Natural killer cell (primary cell): ENCODE data around the gene PSMD11. TPM values are rescaled to one million over a fixed set of nuclear protein-coding genes. Genes with fewer than 3 reads are reported as not detected.

ENCODE experiments used
- ATAC-seq, 3 donors: fragments of 150-1000 bp in 2 of 3; fragments of 200-7000 bp in 1 of 3; cut with Tn5 transposase; 1 replicate in 1 of 3; 2 replicates in 2 of 3; pipeline ENCODE4 v1.10.0; 2021; ENCODE audit warnings: mild to moderate bottlenecking in 2 of 3, moderate library complexity in 2 of 3
- DNase-seq, 2 donors: peaks; one replicate each; pipeline versions ENCODE4 v3.0.0 to v3.0.0-alpha.2; 2013 to 2021; ENCODE audit warnings: mixed read lengths in 1 of 2
- H3K27ac ChIP-seq: one replicate; pipeline ENCODE4 v1.5.1; 2013; ENCODE audit warnings: mild to moderate bottlenecking, low read length
- H3K27me3 ChIP-seq: one replicate; pipeline ENCODE4 v1.6.1; 2013; ENCODE audit warnings: low read length; ENCODE audit not compliant: control insufficient read depth, insufficient read depth
- H3K36me3 ChIP-seq: one replicate; pipeline ENCODE4 v1.6.1; 2013; ENCODE audit warnings: low read length; ENCODE audit not compliant: control insufficient read depth, insufficient read depth
- H3K4me1 ChIP-seq: one replicate; pipeline ENCODE4 v1.6.1; 2013; ENCODE audit warnings: low read length; ENCODE audit not compliant: control insufficient read depth, insufficient read depth
- H3K4me3 ChIP-seq: one replicate; pipeline ENCODE4 v1.5.1; 2013; ENCODE audit warnings: low read length
- H3K9me3 ChIP-seq: one replicate; pipeline ENCODE4 v1.6.1; 2013; ENCODE audit warnings: low read length; ENCODE audit not compliant: control insufficient read depth, insufficient read depth
- H3K27ac Mint-ChIP-seq, 2 donors: one replicate each; pipeline ENCODE4 v1.8.0; 2022; ENCODE audit warnings: mild to moderate bottlenecking in 2 of 2, mixed read lengths in 2 of 2, moderate library complexity in 1 of 2
- H3K27me3 Mint-ChIP-seq, 2 donors: one replicate each; pipeline ENCODE4 v1.8.0; 2022; ENCODE audit warnings: low read depth in 2 of 2, mixed read lengths in 2 of 2
- H3K36me3 Mint-ChIP-seq: one replicate; pipeline ENCODE4 v1.8.0; 2022; ENCODE audit warnings: mixed read lengths
- H3K4me1 Mint-ChIP-seq, 2 donors: one replicate each; pipeline ENCODE4 v1.8.0; 2022; ENCODE audit warnings: mixed read lengths in 2 of 2
- H3K4me3 Mint-ChIP-seq: one replicate; pipeline ENCODE4 v1.8.0; 2022; ENCODE audit warnings: mild to moderate bottlenecking, moderate library complexity, mixed read lengths
- H3K9me3 Mint-ChIP-seq, 2 donors: one replicate each; pipeline ENCODE4 v1.8.0; 2022; ENCODE audit warnings: mixed read lengths in 2 of 2
- CTCF ChIP-seq: fragments of 200-600 bp; IDR thresholded peaks from one replicate; pipeline ENCODE4 v1.8.0; 2022; ENCODE audit warnings: antibody characterized with exemption
- WGBS: methylation state at CpG from one replicate; pipeline ENCODE4 v1.1.7; 2013; ENCODE audit warnings: missing lambda C conversion rate; ENCODE audit not compliant: insufficient coverage; 5-methylcytosine and 5-hydroxymethylcytosine counted together
- intact Hi-C: fragments of 100-400 bp; cut with micrococcal nuclease; formaldehyde crosslinking; loops from one replicate; pipeline ENCODE4 v1.14.2; 2022
- total RNA-seq, 4 donors: library from RNA; stranded (reverse); fragments of 120-200 nt in 1 of 4; gene quantifications; one replicate each; pipeline versions ENCODE4 v1.2.3 to v1.2.4, GENCODE V29; 2013 to 2022

Gene PSMD11
- total RNA-seq, 3 donors from 2014 or later (not counting 1 experiment from before 2014, with no cell fraction given), result 83.4 to 108 (median 105) TPM

GRCh38 chr17:32491371-32492263 is 47.3 kb downstream of the PSMD11 start:
- peak in 1 of 2 donors; percentile 57 for DNase-seq
- ATAC-seq, result no peak
- peaks cover 81% of the 10 kb centered on the region for H3K4me1 ChIP-seq
- H3K27ac Mint-ChIP-seq, result peak overlapping the region; percentile 68 to 82
- no peak overlapping the region for H3K4me3 ChIP-seq
- H3K27ac ChIP-seq, result peak overlapping the region; percentile 27
- no peak for TF ChIP-seq CTCF
- H3K27me3 Mint-ChIP-seq, result no peaks in the 10 kb centered on the region
- H3K27me3 ChIP-seq, result no peaks in the 10 kb centered on the region
- no peaks in the 10 kb centered on the region for H3K9me3 Mint-ChIP-seq
- no peaks in the 10 kb centered on the region for H3K9me3 ChIP-seq
- 77% methylated on average over 21 of the region's 21 CpGs for WGBS
- H3K4me3 Mint-ChIP-seq, result peak overlapping the region; percentile 71
- H3K4me1 Mint-ChIP-seq, result peaks cover 58 to 59% of the 10 kb centered on the region in 2 donors
- intact Hi-C loops, result no loop called here
- H3K36me3 Mint-ChIP-seq, result no peaks in the 10 kb centered on the region
- peaks cover 26% of the 10 kb centered on the region for H3K36me3 ChIP-seq

GRCh38 chr17:32492264-32492589 is 47.9 kb downstream of the PSMD11 start:
- H3K27ac ChIP-seq, result peak overlapping the region; percentile 25
- intact Hi-C loops, result no loop called here
- ATAC-seq (no peak), DNase-seq (no peak)
- Mint-ChIP-seq H3K27ac (peak overlapping the region; percentile 68 to 82), H3K9me3 (no peaks in the 10 kb centered on the region), H3K4me3 (peak overlapping the region; percentile 71), H3K4me1 (peaks cover 58 to 63% of the 10 kb centered on the region in 2 donors), H3K27me3 (no peaks in the 10 kb centered on the region), H3K36me3 (no peaks in the 10 kb centered on the region)
- WGBS, result 61% methylated on average over 4 of the region's 4 CpGs
- H3K27me3 ChIP-seq, result no peaks in the 10 kb centered on the region
- no peaks in the 10 kb centered on the region for H3K9me3 ChIP-seq
- H3K4me1 ChIP-seq, result peaks cover 81% of the 10 kb centered on the region
- TF ChIP-seq CTCF, result no peak
- H3K4me3 ChIP-seq, result no peak overlapping the region
- peaks cover 26% of the 10 kb centered on the region for H3K36me3 ChIP-seq

- 74% methylated on average over 7 of the region's 7 CpGs for WGBS
- Mint-ChIP-seq H3K4me1 (peaks cover 54 to 60% of the 10 kb centered on the region in 2 donors), H3K36me3 (no peaks in the 10 kb centered on the region), H3K9me3 (no peaks in the 10 kb centered on the region), H3K27ac (peak overlapping the region; percentile 68 to 82), H3K4me3 (peak overlapping the region; percentile 71), H3K27me3 (no peaks in the 10 kb centered on the region)
- ATAC-seq (no peak), DNase-seq (no peak)
- no peaks in the 10 kb centered on the region for H3K9me3 ChIP-seq
- H3K27ac ChIP-seq, result no peak overlapping the region
- peaks cover 77% of the 10 kb centered on the region for H3K4me1 ChIP-seq
- H3K4me3 ChIP-seq, result no peak overlapping the region
- intact Hi-C loops, result no loop called here
- no peak for TF ChIP-seq CTCF
- no peaks in the 10 kb centered on the region for H3K27me3 ChIP-seq
- H3K36me3 ChIP-seq, result peaks cover 26% of the 10 kb centered on the region
These were observed 48.5 kb downstream of the PSMD11 start for GRCh38 chr17:32492648-32493289.
